HG03175 (cell line): ENCODE measurements around the gene TWIST2.

ENCODE experiments used
- ATAC-seq: cut with Tn5 transposase; IDR thresholded peaks from one replicate; pipeline ENCODE4 v1.9.1; 2021; ENCODE audit warnings: mild to moderate bottlenecking, moderate library complexity; ENCODE audit not compliant: unreplicated experiment

Gene TWIST2

DNA sequence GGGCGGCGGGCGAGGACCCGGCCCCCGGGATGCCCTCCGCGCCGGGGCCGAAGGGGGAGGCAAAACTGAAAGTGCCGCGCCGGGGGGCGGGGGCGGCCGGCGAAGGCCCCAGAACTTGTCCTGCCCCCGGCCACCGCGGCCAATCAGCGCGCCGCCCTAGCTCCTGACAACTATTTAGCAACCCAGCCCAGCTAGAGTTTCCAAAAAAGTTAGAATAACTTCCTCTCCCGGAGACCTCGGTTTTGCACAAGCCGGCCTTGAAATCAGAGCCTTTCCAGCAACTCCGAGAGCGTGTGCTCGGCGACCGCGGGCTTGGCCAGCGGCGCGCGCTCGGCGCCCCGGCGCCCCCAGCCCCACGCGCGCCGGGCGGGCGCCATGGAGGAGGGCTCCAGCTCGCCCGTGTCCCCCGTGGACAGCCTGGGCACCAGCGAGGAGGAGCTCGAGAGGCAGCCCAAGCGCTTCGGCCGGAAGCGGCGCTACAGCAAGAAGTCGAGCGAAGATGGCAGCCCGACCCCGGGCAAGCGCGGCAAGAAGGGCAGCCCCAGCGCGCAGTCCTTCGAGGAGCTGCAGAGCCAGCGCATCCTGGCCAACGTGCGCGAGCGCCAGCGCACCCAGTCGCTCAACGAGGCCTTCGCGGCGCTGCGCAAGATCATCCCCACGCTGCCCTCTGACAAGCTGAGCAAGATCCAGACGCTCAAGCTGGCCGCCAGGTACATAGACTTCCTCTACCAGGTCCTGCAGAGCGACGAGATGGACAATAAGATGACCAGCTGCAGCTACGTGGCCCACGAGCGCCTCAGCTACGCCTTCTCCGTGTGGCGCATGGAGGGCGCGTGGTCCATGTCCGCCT, at the start of gene TWIST2:
TSS of gene TWIST2 (plus strand) at position 245 of the 850 bp plus-strand sequence. CDS start at position 376, 131 bp downstream.
- ATAC-seq: no peak

DNA sequence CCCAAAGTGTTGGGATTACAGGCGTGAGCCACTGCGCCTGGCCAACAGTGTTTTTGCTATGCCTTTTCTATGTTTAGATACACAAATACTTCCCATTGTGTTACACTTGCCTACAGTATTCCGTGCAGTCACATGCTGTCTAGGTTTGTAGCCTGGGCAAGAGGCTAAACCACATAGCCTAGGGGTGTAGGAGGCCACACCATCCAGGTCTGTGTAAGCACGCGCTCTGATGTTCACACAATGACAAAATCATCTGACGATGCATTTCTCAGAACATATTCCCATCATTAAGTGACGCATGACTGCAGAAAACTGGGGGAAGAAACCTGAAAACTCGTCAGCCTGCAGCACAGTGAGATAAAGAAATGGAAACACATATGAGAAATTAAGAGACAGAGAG, 46.1 kb upstream of the TWIST2 start:
- no peak for ATAC-seq

DNA sequence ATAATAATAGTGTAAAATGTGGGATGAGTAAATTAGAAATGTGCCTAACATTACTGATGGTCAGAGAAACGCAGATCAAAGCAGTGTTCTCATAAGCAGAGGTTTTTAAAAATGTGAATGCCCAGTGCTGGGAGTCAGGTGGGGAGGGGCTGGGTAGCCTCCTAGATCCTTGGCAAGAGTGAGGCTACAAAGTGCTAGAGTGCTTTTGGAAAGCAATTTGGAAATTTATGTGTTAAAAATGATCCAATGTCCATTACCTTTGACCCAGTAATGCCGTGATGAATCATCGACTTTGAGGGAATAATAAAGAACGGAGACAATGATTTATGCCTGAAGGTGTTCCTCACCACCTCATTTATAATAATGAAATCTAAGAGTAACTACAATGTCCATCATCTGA, 44.9 kb upstream of the TWIST2 start:
- ATAC-seq: no peak

DNA sequence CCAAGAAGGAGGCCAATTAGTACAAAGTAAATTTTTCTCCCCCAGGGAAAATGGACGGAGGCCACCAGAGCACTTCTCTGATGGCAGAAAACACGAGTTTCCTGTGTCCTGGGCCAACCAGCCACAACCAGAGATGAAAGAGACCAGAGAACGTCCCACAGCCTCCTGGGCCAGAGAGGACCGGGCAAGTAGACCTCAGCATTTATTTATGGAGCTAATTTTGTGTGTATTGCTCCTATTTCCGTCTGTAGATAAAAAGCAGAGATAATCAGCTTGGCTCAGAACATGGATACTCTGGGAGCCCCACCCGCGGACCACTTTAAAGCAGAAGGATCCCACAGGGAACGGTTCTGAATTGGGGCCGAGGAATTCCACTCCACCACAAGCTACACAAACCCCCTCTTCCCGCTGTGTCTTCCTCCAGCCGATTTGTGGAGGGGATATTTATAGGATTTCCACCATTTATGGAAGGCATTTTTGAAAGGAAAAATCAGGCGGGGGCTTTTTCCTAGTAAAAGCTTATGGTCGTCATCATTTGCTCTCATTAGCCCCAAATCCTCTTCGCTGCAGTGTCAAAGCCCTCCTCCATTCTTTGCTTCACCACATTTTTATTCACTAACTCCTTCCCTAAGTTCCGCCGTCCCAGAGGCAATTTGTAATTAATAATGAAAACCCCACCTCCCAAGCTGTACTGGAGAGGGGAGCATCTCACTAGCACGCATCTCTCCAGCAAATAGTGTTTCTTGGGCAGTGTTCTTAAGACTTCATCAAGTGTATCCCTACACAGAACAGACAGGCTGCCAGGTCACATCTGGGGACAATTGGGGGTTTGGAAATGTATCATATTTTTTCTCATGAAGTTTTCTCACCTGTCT, 43.7 kb upstream of the TWIST2 start:
- no peak for ATAC-seq

DNA sequence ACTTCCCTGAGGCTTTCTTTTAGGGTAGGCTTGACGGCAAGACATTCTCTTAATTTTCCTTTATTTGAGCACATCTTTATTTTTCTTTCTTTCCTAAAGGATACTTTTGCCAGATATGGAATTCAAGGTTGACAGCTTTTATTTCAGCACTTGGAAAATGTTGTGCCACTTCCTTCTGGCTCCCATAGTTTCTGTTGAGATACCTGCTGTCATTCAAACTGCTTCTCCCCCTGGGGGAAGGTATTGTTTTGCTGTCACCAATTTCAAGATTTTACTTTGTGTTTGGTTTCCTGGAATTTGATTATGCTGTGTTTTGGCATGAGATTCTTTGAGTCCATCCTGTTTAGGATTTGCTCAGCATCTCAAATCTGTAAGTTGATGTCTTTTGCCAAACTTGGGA, 39.1 kb upstream of the TWIST2 start:
- no peak for ATAC-seq

DNA sequence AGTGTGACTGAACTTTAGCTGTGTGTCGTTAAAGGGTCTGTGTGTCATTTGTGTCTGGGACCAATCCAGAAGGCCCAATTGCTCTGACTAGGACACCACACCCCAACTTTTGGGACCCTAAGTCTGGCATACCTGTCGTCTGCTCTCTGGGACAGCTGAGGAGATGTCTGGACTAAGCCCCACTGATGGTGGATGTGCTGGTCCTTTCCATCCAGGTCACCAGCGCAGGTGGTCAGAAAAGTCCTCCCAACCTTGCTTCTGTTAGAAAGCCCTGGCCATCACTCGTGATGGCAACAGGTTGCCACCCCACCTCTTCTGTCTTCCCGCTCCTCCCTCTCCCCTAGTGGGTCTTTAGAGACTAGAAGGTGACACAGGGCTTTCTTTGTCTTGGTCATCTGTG, 37.6 kb upstream of the TWIST2 start:
- no peak for ATAC-seq

DNA sequence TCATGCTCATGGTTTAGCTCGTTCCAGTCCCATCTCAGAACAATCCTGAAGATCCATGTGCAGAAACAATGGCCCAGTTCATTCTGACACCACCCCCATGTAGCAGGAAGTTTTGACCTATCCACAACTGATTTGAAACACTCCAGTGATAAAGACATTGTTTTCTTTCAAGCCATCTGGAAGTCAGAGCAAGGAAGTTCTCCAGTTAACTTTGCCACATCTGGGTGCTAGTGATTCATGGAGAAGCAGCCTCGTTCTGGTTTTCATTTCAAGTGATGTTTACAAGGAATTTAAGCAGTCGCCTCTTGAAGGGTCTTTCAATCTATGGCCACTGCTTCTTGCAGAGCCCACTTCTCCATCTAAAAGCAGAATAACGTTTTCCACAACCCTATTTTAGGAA, 36.6 kb upstream of the TWIST2 start:
- no peak for ATAC-seq

DNA sequence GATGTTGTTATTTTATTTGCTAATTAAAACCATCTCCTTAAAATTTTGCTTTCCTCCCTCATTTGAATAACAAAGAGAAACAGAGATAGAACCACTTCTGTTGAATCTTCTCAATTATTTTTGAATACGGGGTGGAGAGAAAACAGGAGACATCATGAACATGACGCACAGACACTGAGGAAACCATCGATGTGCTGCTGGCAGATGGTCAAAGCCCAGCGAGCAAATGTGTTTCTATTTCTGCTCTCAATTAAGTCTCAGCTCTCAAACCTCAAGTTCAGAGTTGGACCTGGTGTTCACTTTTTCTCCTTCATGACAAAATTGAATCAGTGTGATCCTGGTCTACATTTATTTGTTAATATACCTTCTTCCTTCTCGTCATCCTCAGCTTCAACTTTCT, 36.1 kb upstream of the TWIST2 start:
- no peak for ATAC-seq

DNA sequence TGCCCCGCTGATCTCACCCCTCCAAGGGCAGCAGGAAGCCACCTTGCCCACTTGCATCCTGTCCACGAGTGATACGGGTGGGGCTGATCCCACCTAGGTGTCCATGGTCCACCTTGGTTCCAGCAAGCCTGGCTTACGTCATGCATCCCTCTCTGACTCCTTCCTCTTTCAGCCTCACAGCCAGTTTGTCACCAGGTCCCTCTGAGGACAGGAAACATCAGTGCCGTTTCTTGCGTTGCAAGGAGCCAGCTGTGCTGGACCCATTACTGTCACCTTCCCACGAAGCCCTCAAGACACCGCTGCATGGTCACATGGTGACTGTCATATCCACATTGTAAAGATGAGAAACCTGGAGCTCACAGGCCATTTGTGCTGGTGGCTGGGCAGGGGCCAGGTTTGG, 34.8 kb upstream of the TWIST2 start:
- no peak for ATAC-seq

DNA sequence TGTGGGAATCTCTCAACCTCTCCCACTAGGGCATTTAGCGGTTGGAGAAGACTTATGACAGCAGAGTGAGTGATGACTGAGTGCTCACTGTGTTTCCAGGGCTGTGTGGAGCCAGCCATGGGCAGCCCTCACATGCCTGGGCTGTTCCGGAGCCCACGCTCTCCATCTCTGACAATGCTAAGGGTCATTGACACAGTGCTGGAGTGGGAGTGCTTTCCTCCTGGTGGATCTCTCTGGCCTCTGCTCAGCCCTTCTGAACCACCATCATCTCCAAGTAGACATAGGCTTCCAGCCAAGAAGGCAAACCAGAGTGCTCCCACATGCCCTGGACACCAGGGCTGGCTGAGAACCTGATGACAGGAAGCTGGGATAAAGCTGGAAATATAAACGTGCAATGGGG, 33.1 kb upstream of the TWIST2 start:
- no peak for ATAC-seq

DNA sequence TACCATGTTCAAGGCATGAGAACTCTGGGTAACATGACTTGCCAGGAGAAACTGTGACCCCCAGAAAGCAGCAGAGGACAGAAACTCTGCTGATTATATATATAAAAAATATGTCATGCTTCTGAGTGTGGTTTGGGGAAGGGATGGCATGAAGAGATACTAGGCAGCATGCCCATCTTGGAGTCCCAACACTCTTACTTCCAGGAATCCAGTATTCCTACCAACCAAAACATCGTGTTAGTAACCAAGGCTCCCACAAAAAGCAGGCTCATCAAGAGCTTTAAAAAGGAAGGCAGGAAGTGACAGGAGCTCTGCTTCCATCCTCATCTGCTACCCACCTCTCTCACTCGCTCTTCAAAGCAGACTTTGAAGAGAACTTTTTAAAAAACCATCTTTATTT, 31.6 kb upstream of the TWIST2 start:
- ATAC-seq: no peak

DNA sequence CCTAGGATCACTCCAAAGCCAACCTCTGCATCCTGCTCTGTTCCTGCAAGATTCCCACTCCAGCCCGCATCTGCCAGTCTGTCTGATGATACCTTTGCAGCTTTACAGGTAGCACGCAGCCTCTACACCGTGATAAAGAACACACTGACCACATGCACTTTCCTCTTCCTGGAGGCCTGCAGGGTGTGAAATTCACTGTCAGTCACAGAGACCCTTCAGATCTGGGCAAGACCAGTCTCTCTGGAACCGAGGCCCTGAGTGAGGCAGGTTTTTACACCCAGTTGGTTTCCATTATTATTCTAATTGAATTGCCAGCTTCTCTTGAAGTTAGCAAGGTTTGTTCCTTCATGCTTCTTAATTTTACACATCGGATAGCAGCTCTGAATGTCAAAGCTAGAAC, 30.5 kb upstream of the TWIST2 start:
- no peak for ATAC-seq

DNA sequence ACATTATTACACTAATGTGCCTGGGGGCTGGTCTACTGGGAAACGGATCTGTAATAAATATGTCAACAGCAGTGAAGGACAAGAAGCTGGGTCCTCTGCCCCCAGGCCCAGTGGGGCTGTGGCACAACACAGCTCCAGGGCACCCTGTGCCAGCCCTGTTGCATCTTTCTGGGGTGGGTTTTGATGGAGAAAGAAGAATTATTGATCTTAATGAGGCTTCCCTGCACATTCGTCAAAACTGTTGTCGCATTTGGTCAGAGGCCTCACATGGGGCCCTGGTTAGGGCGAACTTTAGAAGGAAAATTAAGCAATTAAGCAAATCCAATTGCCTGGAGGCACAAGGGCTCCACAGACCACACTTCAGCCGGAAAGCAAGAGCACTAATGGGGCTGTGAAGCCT, 30.0 kb upstream of the TWIST2 start:
- ATAC-seq: no peak

DNA sequence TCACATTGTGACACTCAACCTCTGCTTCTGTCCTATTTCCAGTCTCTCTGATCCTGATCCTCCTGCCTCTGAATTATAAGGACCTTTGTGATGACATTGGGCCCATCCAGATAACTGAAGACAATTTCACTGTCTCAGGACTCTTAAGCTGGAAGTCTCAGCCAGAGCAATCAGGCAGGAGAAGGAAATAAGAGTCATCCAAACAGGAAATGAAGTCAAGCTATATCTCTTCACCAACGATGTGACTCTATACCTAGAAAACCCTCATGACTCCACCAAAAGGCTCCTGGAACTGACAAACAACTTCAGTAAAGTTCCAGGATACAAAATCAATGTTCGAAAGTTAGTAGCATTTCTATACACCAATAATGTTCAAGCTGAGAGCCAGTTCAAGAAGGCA, 29.3 kb upstream of the TWIST2 start:
- no peak for ATAC-seq

DNA sequence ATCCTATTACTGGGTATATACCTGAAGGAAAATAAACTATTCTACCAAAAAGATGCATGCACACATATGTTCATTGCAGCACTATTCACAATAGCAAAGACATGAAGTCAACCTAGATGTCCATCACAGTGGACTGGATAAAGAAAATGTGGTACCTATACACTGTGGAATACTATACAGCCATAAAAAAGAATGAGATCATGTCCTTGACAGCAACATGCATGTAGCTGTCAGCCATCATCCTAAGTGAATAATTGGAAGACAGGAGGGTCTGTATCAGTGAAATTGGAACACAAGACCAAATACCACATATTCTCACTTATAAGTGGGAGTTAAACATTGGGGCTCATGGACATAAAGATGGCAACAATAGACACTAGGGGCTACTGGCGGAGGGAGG, 27.7 kb upstream of the TWIST2 start:
- ATAC-seq: no peak

DNA sequence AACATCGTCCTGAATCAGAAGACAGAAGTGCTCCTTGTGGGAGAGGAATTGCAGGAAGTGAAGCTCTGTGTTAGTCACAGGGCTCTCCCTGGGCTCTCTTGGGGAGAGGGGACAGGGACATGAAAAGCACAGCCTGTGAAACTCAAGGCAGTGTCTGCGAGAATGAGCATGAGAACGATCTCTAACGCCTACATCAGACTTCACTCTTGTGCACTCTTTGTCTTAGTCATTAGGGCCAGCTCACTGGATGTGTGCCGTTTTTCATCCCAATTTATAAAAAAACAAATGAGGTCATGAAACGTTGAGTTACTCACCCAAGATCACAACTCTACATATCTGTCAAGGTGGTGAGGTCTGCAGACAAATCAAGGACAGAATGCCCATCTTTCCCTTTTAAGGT, 27.0 kb upstream of the TWIST2 start:
- ATAC-seq: no peak

DNA sequence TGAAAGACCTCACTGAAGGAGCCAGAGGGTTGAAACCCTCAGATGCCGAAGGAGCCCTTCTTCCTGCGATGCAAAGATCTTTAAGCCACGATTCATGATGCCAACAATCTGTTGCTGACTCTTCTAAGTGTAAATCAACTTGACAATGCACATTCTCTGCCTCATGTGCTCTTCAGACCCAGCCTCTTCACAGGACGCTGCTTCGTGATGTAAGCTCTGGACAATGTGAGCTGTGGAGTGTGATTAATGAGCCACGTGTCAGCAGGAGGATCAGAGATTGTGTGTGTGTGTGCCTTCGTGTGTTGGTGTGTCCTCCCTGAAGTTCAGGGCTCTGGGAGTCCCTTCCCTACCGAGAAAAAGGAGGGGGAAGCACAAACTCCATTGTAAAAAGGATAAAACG, 26.5 kb upstream of the TWIST2 start:
- ATAC-seq: no peak

DNA sequence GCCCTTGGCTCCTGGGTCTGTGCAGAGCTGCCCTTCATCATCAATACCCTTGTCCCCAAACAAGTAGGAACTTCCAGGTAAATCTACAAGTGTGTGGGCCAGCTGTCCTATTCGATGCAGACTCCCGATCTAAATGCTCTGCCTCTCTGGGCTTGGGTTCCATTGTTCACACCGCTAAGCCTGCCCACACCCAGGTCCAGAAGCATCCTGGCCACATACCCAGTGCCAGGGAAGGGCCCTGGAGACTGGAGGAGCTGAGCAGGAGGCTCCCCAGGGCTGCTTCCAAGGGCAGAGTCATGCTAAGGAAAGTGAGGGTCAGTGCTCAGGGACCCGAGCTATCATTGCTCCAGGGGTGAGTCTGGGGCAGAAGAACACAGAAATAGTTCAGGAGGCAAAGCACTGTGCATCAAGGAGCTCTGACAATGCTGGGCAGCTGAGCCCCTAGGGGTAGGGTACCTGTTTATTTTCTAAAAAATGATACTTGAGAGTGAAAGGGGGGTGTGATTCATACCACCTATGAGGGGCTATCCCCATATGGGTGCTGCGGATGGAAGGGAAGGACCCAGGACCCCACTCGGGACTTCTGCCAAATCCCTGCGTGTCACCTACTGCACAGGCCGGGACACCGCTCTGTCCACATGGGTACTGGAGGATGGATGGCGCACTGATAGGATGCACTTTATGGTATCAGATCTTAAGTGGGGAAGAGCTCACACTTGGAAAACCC, 25.8 kb upstream of the TWIST2 start:
- ATAC-seq: no peak

DNA sequence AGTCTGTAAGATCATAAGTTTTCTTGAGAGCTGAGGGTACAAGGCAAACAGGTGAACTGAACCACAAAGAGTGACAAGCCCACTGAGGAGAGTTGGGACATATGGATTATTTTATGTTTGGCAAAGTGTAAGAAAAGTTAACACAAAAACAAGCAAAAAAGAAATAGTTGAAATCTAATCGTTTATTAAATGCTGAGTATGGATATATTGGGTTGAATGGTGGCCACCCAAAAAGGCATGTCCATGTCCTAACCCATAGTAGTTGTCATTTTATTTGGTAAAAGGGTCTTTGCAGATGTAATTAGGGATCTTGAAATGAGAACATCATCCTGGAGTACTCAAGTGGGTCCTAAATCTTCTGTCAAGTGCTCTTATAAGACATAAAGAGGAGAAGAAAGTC, 24.9 kb upstream of the TWIST2 start:
- no peak for ATAC-seq

DNA sequence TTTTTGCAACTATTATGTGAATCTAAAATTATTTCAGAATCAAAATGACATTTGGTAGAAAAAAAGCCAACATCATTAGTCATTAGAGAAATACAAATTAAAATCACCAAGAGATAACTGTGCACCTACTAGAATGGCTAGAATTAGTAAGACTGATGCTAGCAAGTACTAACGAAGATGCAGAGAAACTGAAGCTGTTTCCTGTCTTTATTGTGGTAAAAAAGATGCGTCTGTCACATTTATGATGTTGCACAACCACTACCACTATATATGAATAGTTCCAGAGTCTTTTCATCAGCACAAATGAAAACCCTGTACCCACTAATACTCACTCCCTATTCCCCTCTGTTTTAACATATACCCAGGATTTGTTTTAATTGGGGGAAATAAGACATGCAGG, 16.7 kb upstream of the TWIST2 start:
- ATAC-seq: no peak

DNA sequence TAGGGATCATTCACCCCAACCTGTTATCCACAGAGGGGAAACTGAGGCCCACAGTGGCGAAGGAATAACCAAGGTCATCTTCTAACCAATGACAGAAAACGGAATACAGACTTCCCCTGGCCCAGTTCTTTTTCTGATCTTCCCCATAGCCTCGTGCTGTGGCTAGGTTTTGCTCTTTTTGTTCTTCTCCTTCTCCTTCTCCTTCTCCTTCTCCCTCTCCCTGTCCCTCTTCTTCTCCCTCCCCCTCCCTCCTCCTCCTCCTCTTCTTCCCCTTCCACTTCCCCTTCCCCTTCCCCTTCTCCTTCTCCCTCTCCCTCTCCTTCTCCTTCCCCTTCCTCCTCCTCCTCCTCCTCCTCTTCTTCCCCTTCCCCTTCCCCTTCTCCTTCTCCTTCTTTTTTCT, 12.9 kb upstream of the TWIST2 start:
- no peak for ATAC-seq
